ENCODE results near the gene ECPAS.

GRCh38 chr9:111436571-111436970 is 47.6 kb downstream of the ECPAS start:
- no peak for TF ChIP-seq POLR2A (IDR thresholded peaks at IDR 0.05)
- no peak for TF ChIP-seq CTCF (IDR thresholded peaks at IDR 0.05)
